ENCODE measurements around the gene DRC1. TPM values are rescaled to one million over a fixed set of nuclear protein-coding genes. Genes with fewer than 3 reads are reported as not detected.

DRC1 gene
- polyA plus RNA-seq, 1 of the 3 experiments (the other 2 are of a cell fraction), result 0.18 TPM

GRCh38 chr2:26424221-26424620, 22.5 kb downstream of the DRC1 start:
- no peaks in the 10 kb centered on the region for H3K79me2 ChIP-seq (ENCODE audit: insufficient read depth)
- WGBS (ENCODE audit: low lambda C conversion rate), result 30% methylated on average over 3 of the region's 3 CpGs
- no peaks in the 10 kb centered on the region for H3K4me1 ChIP-seq (ENCODE audit: control insufficient read depth in 1 of 2, insufficient read depth in 2 of 2, low read depth in 1 of 2, low read length in 1 of 2)
- H3F3A ChIP-seq (replicated peaks; ENCODE audit: insufficient read depth), result no peaks in the 10 kb centered on the region
- TF ChIP-seq SMC3 (IDR thresholded peaks at IDR 0.05; ENCODE audit: low read depth, low read length) (no peak), EP300 (IDR thresholded peaks at IDR 0.05; ENCODE audit: borderline replicate concordance in 1 of 2, low read depth in 1 of 2, low read length in 1 of 2) (no peak), TEAD4 (IDR thresholded peaks at IDR 0.05; ENCODE audit: borderline replicate concordance, insufficient read depth) (no peak), YY1 (IDR thresholded peaks at IDR 0.05; ENCODE audit: low read depth) (no peak), CHD2 (IDR thresholded peaks at IDR 0.05; ENCODE audit: low read length, partially characterized antibody) (no peak)
- no peaks in the 10 kb centered on the region for H3K27me3 ChIP-seq (ENCODE audit: insufficient read depth)
- H3K9me2 ChIP-seq, result no peaks in the 10 kb centered on the region
- no peak overlapping the region for H3K9ac ChIP-seq
- DNase-seq, result no peak
- no peaks in the 10 kb centered on the region for H3K36me3 ChIP-seq (replicated peaks in 1 of 2; ENCODE audit: control insufficient read depth in 1 of 2, insufficient read depth in 2 of 2, low read length in 1 of 2)
- POLR2A ChIA-PET, result no interaction called here
- H4K20me1 ChIP-seq (ENCODE audit: insufficient read depth), result no peaks in the 10 kb centered on the region
- CTCF ChIA-PET, result interaction anchor here (1.7 to 2.0 kb wide), 2 partner anchors 29 to 93 kb away, joined by 5 to 6 read pairs; no protein-coding TSS in a partner anchor
- no peak overlapping the region for H3K4me3 ChIP-seq (ENCODE audit: low read depth in 2 of 2, low read length in 1 of 2)
- H3K27ac ChIP-seq (ENCODE audit: low read depth in 2 of 2, low read length in 1 of 2), result no peak overlapping the region
- H3K4me2 ChIP-seq, result no peak overlapping the region
- H3K9me3 ChIP-seq, result no peaks in the 10 kb centered on the region
- H2AFZ ChIP-seq (ENCODE audit: low read depth), result no peak overlapping the region

GRCh38 chr2:26428846-26429245, 27.1 kb downstream of the DRC1 start:
- no peak for TF ChIP-seq JUND (IDR thresholded peaks at IDR 0.05)
- TF ChIP-seq FOXJ3 (CRISPR knock-in tag; IDR thresholded peaks at IDR 0.05), result no peak
- no peak for TF ChIP-seq NFIC (IDR thresholded peaks at IDR 0.05; ENCODE audit: borderline replicate concordance)
- no peak for TF ChIP-seq EP300 (IDR thresholded peaks at IDR 0.05; ENCODE audit: borderline replicate concordance in 1 of 2, low read depth in 1 of 2, low read length in 1 of 2)
- TF ChIP-seq USF2 (IDR thresholded peaks at IDR 0.05; ENCODE audit: borderline replicate concordance, low read depth, low read length), result no peak
- TF ChIP-seq RXRA (IDR thresholded peaks at IDR 0.05; ENCODE audit: borderline replicate concordance, low read depth), result no peak
- TF ChIP-seq SIN3A (IDR thresholded peaks at IDR 0.05; ENCODE audit: borderline replicate concordance, low read depth, low read length), result no peak
- no peaks in the 10 kb centered on the region for H4K20me1 ChIP-seq (ENCODE audit: insufficient read depth)
- H3K27me3 ChIP-seq (ENCODE audit: insufficient read depth), result no peaks in the 10 kb centered on the region
- no peaks in the 10 kb centered on the region for H3K36me3 ChIP-seq (replicated peaks in 1 of 2; ENCODE audit: control insufficient read depth in 1 of 2, insufficient read depth in 2 of 2, low read length in 1 of 2)
- 76% methylated on average over 2 of the region's 2 CpGs for WGBS (ENCODE audit: low lambda C conversion rate)
- H2AFZ ChIP-seq (ENCODE audit: low read depth), result no peak overlapping the region
- no peaks in the 10 kb centered on the region; a peak in 2 of 4 replicates for H3K4me1 ChIP-seq (ENCODE audit: control insufficient read depth in 1 of 2, insufficient read depth in 2 of 2, low read depth in 1 of 2, low read length in 1 of 2)
- CTCF ChIA-PET, result interaction anchor here (0.6 to 1.0 kb wide), 2 partner anchors 15 to 247 kb away, joined by 3 read pairs; no protein-coding TSS in a partner anchor
- POLR2A ChIA-PET, result no interaction called here
- no peaks in the 10 kb centered on the region for H3F3A ChIP-seq (replicated peaks; ENCODE audit: insufficient read depth)
- H3K4me2 ChIP-seq, result no peak overlapping the region
- no peak overlapping the region for H3K9ac ChIP-seq
- DNase-seq, result no peak
- no peaks in the 10 kb centered on the region for H3K9me2 ChIP-seq
- H3K9me3 ChIP-seq, result no peaks in the 10 kb centered on the region
- H3K79me2 ChIP-seq (ENCODE audit: insufficient read depth), result no peaks in the 10 kb centered on the region
- H3K4me3 ChIP-seq (ENCODE audit: low read depth in 2 of 2, low read length in 1 of 2), result no peak overlapping the region
- no peak overlapping the region for H3K27ac ChIP-seq (ENCODE audit: low read depth in 2 of 2, low read length in 1 of 2)

All from SK-N-SH (cell line).